B cell (primary cell): ENCODE results near the gene EARS2. TPM values are rescaled to one million over a fixed set of nuclear protein-coding genes. Genes with fewer than 3 reads are reported as not detected.

Experiments used
- ATAC-seq: fragments of 200-7000 bp; cut with Tn5 transposase; one replicate; pipeline ENCODE4 v1.10.0; 2021; ENCODE audit warnings: low read depth, mild to moderate bottlenecking, moderate number of reproducible peaks, moderate library complexity
- CTCF ChIA-PET: fragments of 350-600 bp; sonication (Branson Sonifier 250); formaldehyde crosslinking; loops from one replicate; lab custom pipeline; 2021; ENCODE audit warnings: antibody characterized with exemption, inconsistent platforms; lab: Charles Lee
- POLR2A ChIA-PET: fragments of 350-600 bp; sonication (Branson Sonifier 250); formaldehyde crosslinking; loops from one replicate; lab custom pipeline; 2021; ENCODE audit warnings: antibody characterized with exemption; lab: Charles Lee
- DNase-seq: peaks from one replicate; pipeline ENCODE4 v3.0.0; 2013
- H2AFZ ChIP-seq: 2 replicates; pipeline ENCODE4 v1.6.1; 2012; ENCODE audit warnings: mild to moderate bottlenecking, low read depth, low read length; ENCODE audit not compliant: insufficient read depth, poor library complexity, severe bottlenecking
- H3K27ac ChIP-seq, 2 donors: 1 replicate in 1 of 2; 2 replicates in 1 of 2; pipeline ENCODE4 v1.5.1; 2012 to 2013; ENCODE audit warnings: low read length in 2 of 2, mild to moderate bottlenecking in 2 of 2, moderate library complexity in 1 of 2
- H3K27me3 ChIP-seq, 4 experiments: fragments of 200-600 bp in 1 of 4; sonication (generic) in 1 of 4; replicated peaks in 1 of 4; 1 replicate in 2 of 4; 2 replicates in 2 of 4; pipeline versions ENCODE4 v1.6.1 to v1.7.0; 2013 to 2016; ENCODE audit warnings: low read length in 3 of 4, mild to moderate bottlenecking in 2 of 4, mixed read lengths in 1 of 4, moderate library complexity in 1 of 4; ENCODE audit not compliant: insufficient read depth in 4 of 4, control insufficient read depth in 3 of 4; ENCODE audit errors: control extremely low read depth in 1 of 4
- H3K36me3 ChIP-seq, 2 experiments: replicated peaks in 1 of 2; 1 replicate in 1 of 2; 2 replicates in 1 of 2; pipeline versions ENCODE4 v1.6.1 to v1.7.1; 2013; ENCODE audit warnings: low read length in 1 of 2; ENCODE audit not compliant: insufficient read depth in 2 of 2, control insufficient read depth in 1 of 2; ENCODE audit errors: control extremely low read depth in 1 of 2, extremely low read depth in 1 of 2
- H3K4me1 ChIP-seq, 2 donors: fragments of 200-600 bp in 1 of 2; sonication (generic) in 1 of 2; 1 replicate in 1 of 2; 2 replicates in 1 of 2; pipeline versions ENCODE4 v1.5.1 to v1.6.1; 2013 to 2017; ENCODE audit warnings: low read length in 2 of 2; ENCODE audit not compliant: control insufficient read depth in 2 of 2, insufficient read depth in 2 of 2
- H3K4me2 ChIP-seq: replicated peaks from 2 replicates; pipeline ENCODE3; 2012; ENCODE audit warnings: mild to moderate bottlenecking, low read depth, low read length; ENCODE audit not compliant: poor library complexity, severe bottlenecking
- H3K4me3 ChIP-seq, 5 experiments: fragments of 200-600 bp in 1 of 5; sonication (generic) in 1 of 5; 1 replicate in 3 of 5; 2 replicates in 2 of 5; pipeline versions ENCODE4 v1.5.1 to v1.7.0; 2011 to 2016; ENCODE audit warnings: low read length in 4 of 5, mild to moderate bottlenecking in 4 of 5, low read depth in 2 of 5, control low read depth in 1 of 5, moderate library complexity in 1 of 5; ENCODE audit not compliant: insufficient read depth in 1 of 5; ENCODE audit errors: control extremely low read depth in 1 of 5, extremely low read depth in 1 of 5
- H3K79me2 ChIP-seq: fragments of 200-600 bp; sonication (generic); one replicate; pipeline ENCODE4 v1.6.0; 2016; ENCODE audit warnings: low read length; ENCODE audit not compliant: control insufficient read depth, insufficient read depth
- H3K9ac ChIP-seq: fragments of 200-600 bp; sonication (generic); 2 replicates; pipeline ENCODE4 v1.6.1; 2017; ENCODE audit warnings: mild to moderate bottlenecking, low read length, moderate library complexity
- H3K9me3 ChIP-seq, 3 donors: one replicate each; pipeline versions ENCODE4 v1.6.1 to v1.7.1; 2013; ENCODE audit warnings: low read length in 2 of 3; ENCODE audit not compliant: control insufficient read depth in 2 of 3, insufficient read depth in 1 of 3; ENCODE audit errors: control extremely low read depth in 1 of 3
- H4K20me1 ChIP-seq: 2 replicates; pipeline ENCODE4 v1.6.0; 2012; ENCODE audit warnings: mild to moderate bottlenecking, low read length; ENCODE audit not compliant: insufficient read depth, control insufficient read depth, poor library complexity, severe bottlenecking
- H3K27ac Mint-ChIP-seq: one replicate; pipeline ENCODE4 v1.8.0; 2021; ENCODE audit warnings: mixed read lengths
- H3K27me3 Mint-ChIP-seq: one replicate; pipeline ENCODE4 v1.8.0; 2021; ENCODE audit warnings: mixed read lengths
- H3K4me1 Mint-ChIP-seq: one replicate; pipeline ENCODE4 v1.8.0; 2021; ENCODE audit warnings: mixed read lengths
- H3K4me3 Mint-ChIP-seq: one replicate; pipeline ENCODE4 v1.8.0; 2021; ENCODE audit warnings: mixed read lengths
- H3K9me3 Mint-ChIP-seq: one replicate; pipeline ENCODE4 v1.8.0; 2022; ENCODE audit warnings: mixed read lengths; ENCODE audit not compliant: insufficient read depth
- CTCF ChIP-seq: fragments of 200-600 bp; IDR thresholded peaks from one replicate; pipeline ENCODE4 v1.8.0; 2022; ENCODE audit warnings: antibody characterized with exemption, mild to moderate bottlenecking
- EZH2 ChIP-seq: IDR thresholded peaks from 2 replicates; pipeline ENCODE4 v1.6.1; 2012; ENCODE audit warnings: borderline replicate concordance, low read depth, mild to moderate bottlenecking, moderate library complexity, low read length; ENCODE audit not compliant: insufficient read depth, poor library complexity, severe bottlenecking
- WGBS: methylation state at CpG from one replicate; pipeline ENCODE4 v1.1.5; 2013; ENCODE audit warnings: missing lambda C conversion rate; ENCODE audit not compliant: insufficient coverage; 5-methylcytosine and 5-hydroxymethylcytosine counted together
- intact Hi-C: fragments of 100-400 bp; cut with micrococcal nuclease; formaldehyde crosslinking; loops from one replicate; pipeline ENCODE4 v1.10.0; 2022
- polyA plus RNA-seq: library from polyadenylated mRNA; depleted of rRNA; stranded (reverse); fragments of >200 nt; gene quantifications from 2 replicates; pipeline ENCODE4 v1.2.3, GENCODE V29; 2012
- total RNA-seq, 2 donors: library from RNA; stranded (reverse); fragments of 120-200 nt in 1 of 2; gene quantifications; 1 replicate in 1 of 2; 2 replicates in 1 of 2; pipeline versions ENCODE4 v1.2.3 to v1.2.4, GENCODE V29; 2013 to 2022

The EARS2 gene
- total and polyA plus RNA-seq, 2 donors (not counting 1 experiment from before 2014, with no cell fraction given) = 14.6 to 15.1 TPM

DNA sequence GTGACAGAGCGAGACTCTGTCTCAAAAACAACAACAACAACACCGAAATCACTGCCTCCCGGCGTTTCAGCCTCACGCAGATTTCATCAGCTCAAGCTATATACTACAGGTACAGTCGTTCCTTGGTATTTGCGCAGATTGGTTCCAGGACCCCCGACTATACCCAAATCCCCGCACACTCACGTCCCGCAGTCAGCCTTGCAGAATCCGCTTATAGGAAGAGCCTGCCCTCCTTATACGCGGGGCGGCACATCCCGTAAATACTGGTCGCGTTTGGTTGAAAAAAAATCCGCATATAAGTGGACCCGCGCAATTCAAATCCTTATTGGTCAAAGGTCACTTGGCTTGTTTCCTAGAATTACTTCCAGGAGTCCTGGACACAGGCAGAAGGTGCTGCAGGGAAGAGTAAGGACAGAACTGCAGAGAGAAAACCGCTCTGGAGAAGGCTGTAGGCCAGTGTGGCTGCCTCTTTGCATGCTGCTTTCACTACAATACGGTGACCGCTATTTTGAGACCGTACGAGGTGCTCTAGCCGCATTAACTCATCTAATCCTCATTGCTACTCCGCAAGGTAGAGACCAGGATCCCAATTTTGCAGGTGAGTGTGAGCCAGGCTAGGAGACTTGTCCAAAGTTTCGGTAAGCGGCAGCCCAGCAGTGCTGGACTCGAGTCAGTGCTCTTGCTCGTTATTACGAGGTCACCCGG is 38.2 kb upstream of the EARS2 start:
- H4K20me1 ChIP-seq = peaks cover 50% of the 10 kb centered on the region
- H3K27ac ChIP-seq = peak overlapping the region in 1 of 2 donors; percentile 91
- peak overlapping the region; percentile 72 to 92 (median 87) for H3K4me3 ChIP-seq
- peaks cover 67% of the 10 kb centered on the region for H3K79me2 ChIP-seq
- peaks cover 15 to 19% of the 10 kb centered on the region in 2 donors for H3K4me1 ChIP-seq
- peak overlapping the region; percentile 86 for H3K4me3 Mint-ChIP-seq
- H2AFZ ChIP-seq = peak overlapping the region; percentile 97
- H3K27me3 ChIP-seq = no peaks in the 10 kb centered on the region
- TF ChIP-seq CTCF (no peak), EZH2 (no peak)
- ATAC-seq (no peak), DNase-seq (no peak)
- H3K36me3 ChIP-seq = peaks cover 0 to 28% of the 10 kb centered on the region in 2 experiments
- ChIA-PET POLR2A (no interaction called here), CTCF (interaction anchor here (1.8 kb wide), 1 partner anchor 40 kb away, joined by 5 read pairs; no protein-coding TSS in a partner anchor)
- H3K9me3 Mint-ChIP-seq = no peaks in the 10 kb centered on the region
- peaks cover 24% of the 10 kb centered on the region for H3K4me1 Mint-ChIP-seq
- no peaks in the 10 kb centered on the region for H3K9me3 ChIP-seq
- intact Hi-C loops = loop anchor here (5.0 kb wide), 1 partner anchor 1643 kb away; the partner anchor contains the start of gene UQCRC2
- peak overlapping the region; percentile 92 for H3K4me2 ChIP-seq
- H3K27ac Mint-ChIP-seq = peak overlapping the region; percentile 56
- peak overlapping the region; percentile 97 for H3K9ac ChIP-seq
- 26% methylated on average over 34 of the region's 34 CpGs for WGBS
- H3K27me3 Mint-ChIP-seq = no peaks in the 10 kb centered on the region

- WGBS = 97% methylated on average over 6 of the region's 12 CpGs
- intact Hi-C loops = no loop called here
- H3K4me1 Mint-ChIP-seq = peaks cover 24% of the 10 kb centered on the region
- DNase-seq = no peak
- no peaks in the 10 kb centered on the region for H3K27me3 Mint-ChIP-seq
- CTCF ChIA-PET = no interaction called here
- H3K27me3 ChIP-seq = no peaks in the 10 kb centered on the region
- no peak overlapping the region for H3K9ac ChIP-seq
- TF ChIP-seq EZH2 (no peak), CTCF (no peak)
- no peak overlapping the region for H3K4me2 ChIP-seq
- H3K9me3 ChIP-seq = no peaks in the 10 kb centered on the region
- H3K9me3 Mint-ChIP-seq = no peaks in the 10 kb centered on the region
- no peak overlapping the region for H3K4me3 ChIP-seq
- no peak overlapping the region for H3K4me3 Mint-ChIP-seq
- H3K36me3 ChIP-seq = peaks cover 0 to 40% of the 10 kb centered on the region in 2 experiments
- peaks cover 60% of the 10 kb centered on the region for H4K20me1 ChIP-seq
- POLR2A ChIA-PET = no interaction called here
- H3K27ac Mint-ChIP-seq = no peak overlapping the region
- peaks cover 79% of the 10 kb centered on the region for H3K79me2 ChIP-seq
- no peak overlapping the region for H3K27ac ChIP-seq
- no peak for ATAC-seq
- peaks cover 15 to 19% of the 10 kb centered on the region in 2 donors for H3K4me1 ChIP-seq
- H2AFZ ChIP-seq = no peak overlapping the region
These were observed 37.0 kb upstream of the EARS2 start for GRCh38 chr16:23594186-23594585.
